Measurements from ENCODE around the gene MARVELD2. TPM values are rescaled to one million over a fixed set of nuclear protein-coding genes. Genes with fewer than 3 reads are reported as not detected.
"Not testable (repeated sequence)": the region's sequence is repeated elsewhere in the genome, so short reads cannot be mapped to it uniquely, and the experiment has no call there.

MARVELD2 gene, protein sequence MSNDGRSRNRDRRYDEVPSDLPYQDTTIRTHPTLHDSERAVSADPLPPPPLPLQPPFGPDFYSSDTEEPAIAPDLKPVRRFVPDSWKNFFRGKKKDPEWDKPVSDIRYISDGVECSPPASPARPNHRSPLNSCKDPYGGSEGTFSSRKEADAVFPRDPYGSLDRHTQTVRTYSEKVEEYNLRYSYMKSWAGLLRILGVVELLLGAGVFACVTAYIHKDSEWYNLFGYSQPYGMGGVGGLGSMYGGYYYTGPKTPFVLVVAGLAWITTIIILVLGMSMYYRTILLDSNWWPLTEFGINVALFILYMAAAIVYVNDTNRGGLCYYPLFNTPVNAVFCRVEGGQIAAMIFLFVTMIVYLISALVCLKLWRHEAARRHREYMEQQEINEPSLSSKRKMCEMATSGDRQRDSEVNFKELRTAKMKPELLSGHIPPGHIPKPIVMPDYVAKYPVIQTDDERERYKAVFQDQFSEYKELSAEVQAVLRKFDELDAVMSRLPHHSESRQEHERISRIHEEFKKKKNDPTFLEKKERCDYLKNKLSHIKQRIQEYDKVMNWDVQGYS
- 1.6 TPM for total RNA-seq (ENCODE audit: unreplicated experiment)
- long read RNA-seq, partial matches to known transcripts, result 0 of 1 reads
- long read RNA-seq, other reads (novel, unspliced or antisense), result 0 of 1 reads

DNA sequence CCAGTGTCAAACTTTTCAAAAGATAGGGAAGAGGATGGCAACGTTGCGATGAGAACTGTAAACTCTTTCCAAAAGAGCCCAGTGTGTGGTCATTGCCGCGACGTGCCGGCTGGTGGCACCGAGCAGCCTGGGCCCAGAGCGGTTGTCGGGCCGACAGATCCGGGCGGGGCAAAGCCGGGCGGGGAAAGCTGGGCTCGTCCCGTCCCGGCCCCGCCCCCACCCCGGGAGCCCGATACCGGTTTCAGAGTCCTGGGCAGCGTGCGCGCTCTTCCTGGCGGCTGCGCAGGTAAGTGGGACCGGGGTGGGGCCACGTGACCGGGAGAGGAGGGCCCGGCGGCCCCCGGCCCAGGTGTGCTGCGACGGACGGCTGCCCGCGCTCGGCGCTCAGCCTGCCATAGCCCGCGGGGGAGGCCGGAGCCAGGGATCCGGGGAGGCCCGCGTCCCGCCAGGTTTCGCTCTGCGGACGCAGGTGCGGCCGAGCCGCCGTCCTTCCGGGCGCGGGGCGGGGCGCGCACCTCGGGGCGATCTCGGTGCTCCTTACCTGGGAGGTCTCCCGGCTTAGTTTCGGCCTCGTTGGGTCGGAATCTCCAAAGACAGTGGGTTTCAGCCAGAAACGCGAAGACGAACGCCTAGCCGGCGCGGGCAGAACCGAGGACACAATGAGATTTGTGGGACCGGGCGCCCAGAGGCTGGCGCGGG is at the start of gene MARVELD2:
Gene MARVELD2 (plus strand): TSS at position 232 of the 699 bp plus-strand sequence. CDS start 4,270 bp downstream, outside the sequence.
- Mint-ChIP-seq H3K4me1 (ENCODE audit: low read depth, unreplicated experiment) (peaks cover 3% of the 10 kb centered on the region), H3K27ac (ENCODE audit: unreplicated experiment) (no peak within 1 kb of the TSS), H3K4me3 (ENCODE audit: unreplicated experiment) (peak within 1 kb of the TSS; percentile 77), H3K36me3 (ENCODE audit: unreplicated experiment) (no peaks in the 10 kb centered on the region), H3K27me3 (ENCODE audit: unreplicated experiment) (peaks cover 8% of the 10 kb centered on the region), H3K9me3 (ENCODE audit: unreplicated experiment) (peaks cover 3% of the 10 kb centered on the region)
- TF ChIP-seq CTCF (IDR thresholded peaks at IDR 0.05; ENCODE audit: partially characterized antibody, unreplicated experiment), result no peak
- DNase-seq, result peak; percentile 57

- Mint-ChIP-seq H3K36me3 (ENCODE audit: unreplicated experiment) (peaks cover 3% of the 10 kb centered on the region), H3K4me3 (ENCODE audit: unreplicated experiment) (peak overlapping the region; percentile 97), H3K4me1 (ENCODE audit: low read depth, unreplicated experiment) (peaks cover 5% of the 10 kb centered on the region), H3K9me3 (ENCODE audit: unreplicated experiment) (peaks cover 5% of the 10 kb centered on the region), H3K27ac (ENCODE audit: unreplicated experiment) (peak overlapping the region; percentile 96), H3K27me3 (ENCODE audit: unreplicated experiment) (peaks cover 2% of the 10 kb centered on the region)
- DNase-seq, result no peak
- TF ChIP-seq CTCF (IDR thresholded peaks at IDR 0.05; ENCODE audit: partially characterized antibody, unreplicated experiment), result no peak
Observed at GRCh38 chr5:69367697-69368279, 47.1 kb upstream of the MARVELD2 start.

DNA sequence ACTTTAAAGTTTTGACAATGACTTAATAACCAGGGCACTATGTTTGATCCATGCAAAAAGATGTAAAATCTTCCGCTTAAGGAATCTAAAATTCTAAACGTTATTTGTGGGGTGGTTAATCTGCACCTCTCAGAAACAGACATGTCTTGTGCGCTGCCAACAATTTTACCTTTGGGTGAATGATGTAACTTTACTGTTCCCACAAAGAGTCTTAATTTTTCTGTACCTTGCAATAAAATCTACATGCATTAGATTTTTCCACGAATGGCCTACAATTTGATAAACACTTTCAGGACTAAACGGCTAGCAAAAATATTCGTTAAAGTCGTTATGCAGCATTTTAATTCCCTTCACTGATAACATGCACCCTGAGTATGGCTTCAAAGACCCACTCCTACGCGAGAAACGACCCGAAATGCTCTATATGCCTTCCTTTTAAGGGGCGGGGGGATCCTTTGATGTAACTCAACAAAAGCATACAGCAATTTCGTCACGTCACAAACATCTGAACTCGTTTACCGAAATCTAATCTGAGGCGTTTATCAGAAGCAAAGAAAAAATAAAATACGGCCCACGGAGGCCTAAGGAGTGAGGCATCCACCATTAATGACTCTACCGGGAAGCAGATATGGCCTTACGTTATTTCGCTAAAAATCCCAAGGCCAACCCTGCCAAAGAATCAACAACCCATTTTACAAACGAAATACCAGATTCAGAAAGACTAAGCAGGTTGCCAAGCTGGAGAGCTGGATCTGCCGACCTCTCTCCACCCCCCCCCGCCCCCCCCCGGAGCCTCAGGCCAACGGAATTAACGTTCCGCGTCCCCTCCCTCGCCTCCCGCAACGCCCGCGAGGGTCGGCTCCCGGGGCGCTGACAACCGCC is 46.2 kb upstream of the MARVELD2 start:
- peaks cover 5% of the 10 kb centered on the region for H3K9me3 Mint-ChIP-seq (ENCODE audit: unreplicated experiment)
- H3K4me1 Mint-ChIP-seq (ENCODE audit: low read depth, unreplicated experiment), result peaks cover 5% of the 10 kb centered on the region
- peak overlapping the region; percentile 96 for H3K27ac Mint-ChIP-seq (ENCODE audit: unreplicated experiment)
- H3K36me3 Mint-ChIP-seq (ENCODE audit: unreplicated experiment), result peaks cover 3% of the 10 kb centered on the region
- no peak for TF ChIP-seq CTCF (IDR thresholded peaks at IDR 0.05; ENCODE audit: partially characterized antibody, unreplicated experiment)
- peak overlapping the region; percentile 97 for H3K4me3 Mint-ChIP-seq (ENCODE audit: unreplicated experiment)
- peaks cover 2% of the 10 kb centered on the region for H3K27me3 Mint-ChIP-seq (ENCODE audit: unreplicated experiment)
- DNase-seq, result no peak

DNA sequence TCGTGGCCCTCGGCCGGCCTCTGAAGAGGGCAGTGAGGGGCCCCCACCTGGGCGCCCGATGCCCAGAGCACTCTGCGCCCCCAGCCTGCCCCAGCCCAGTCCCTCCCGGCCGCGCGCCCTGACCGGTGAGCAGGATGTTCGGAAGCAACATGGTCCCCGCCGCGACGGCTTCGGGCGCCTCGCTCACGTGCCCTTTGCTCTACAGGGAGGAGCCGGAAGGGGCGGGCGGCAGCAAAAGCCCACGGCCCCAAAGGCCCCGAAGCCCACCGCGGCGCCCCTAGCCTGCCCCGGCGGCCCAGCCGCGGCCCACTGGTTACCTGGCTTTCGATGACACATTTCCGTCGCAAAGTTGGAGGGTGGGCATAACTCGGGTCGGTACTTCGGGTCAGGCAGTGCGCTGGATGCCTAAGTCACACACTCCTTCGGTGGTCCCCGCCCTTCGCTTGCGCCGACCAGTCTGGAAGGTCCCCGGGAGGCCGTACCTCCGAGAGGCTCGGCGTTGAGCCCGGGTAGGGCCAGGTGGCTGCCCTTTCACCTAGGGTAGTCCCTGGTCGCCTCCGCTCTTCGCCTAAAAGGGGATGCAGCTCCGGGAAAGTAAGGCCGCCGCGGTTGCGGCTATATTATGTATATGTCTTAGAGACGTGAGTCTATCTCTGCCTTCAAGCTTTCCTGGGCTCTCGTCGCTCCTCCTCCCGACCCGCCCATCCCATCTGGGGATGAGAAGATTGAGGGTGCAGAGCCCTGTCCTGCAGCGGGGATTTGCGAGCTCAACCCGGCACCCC is 45.4 kb upstream of the MARVELD2 start, which contains the start of the genes AK6, RAD17 and TAF9:
Gene AK6 (minus strand): TSS at position 181 of the 782 bp plus-strand sequence. CDS start 30 bp downstream, at position 151.
Gene RAD17 (plus strand): TSS at position 479 of the 782 bp plus-strand sequence. CDS start 2,391 bp downstream, outside the sequence.
Gene TAF9 (minus strand): TSS at position 181 of the 782 bp plus-strand sequence. CDS start 3,783 bp downstream, outside the sequence.
- peaks cover 5% of the 10 kb centered on the region for H3K4me1 Mint-ChIP-seq (ENCODE audit: low read depth, unreplicated experiment)
- TF ChIP-seq CTCF (IDR thresholded peaks at IDR 0.05; ENCODE audit: partially characterized antibody, unreplicated experiment), result no peak
- peaks cover 5% of the 10 kb centered on the region for H3K9me3 Mint-ChIP-seq (ENCODE audit: unreplicated experiment)
- peak within 1 kb of the TSS; percentile 96 for H3K27ac Mint-ChIP-seq (ENCODE audit: unreplicated experiment)
- peaks cover 3% of the 10 kb centered on the region for H3K36me3 Mint-ChIP-seq (ENCODE audit: unreplicated experiment)
- peak within 1 kb of the TSS; percentile 97 for H3K4me3 Mint-ChIP-seq (ENCODE audit: unreplicated experiment)
- H3K27me3 Mint-ChIP-seq (ENCODE audit: unreplicated experiment), result peaks cover 2% of the 10 kb centered on the region
- peak; percentile 92 for DNase-seq

GRCh38 chr5:69370335-69370734 is 44.6 kb upstream of the MARVELD2 start:
- not testable (repeated sequence) for H3K36me3 Mint-ChIP-seq (ENCODE audit: unreplicated experiment); H3K27me3 Mint-ChIP-seq (ENCODE audit: unreplicated experiment); H3K9me3 Mint-ChIP-seq (ENCODE audit: unreplicated experiment); H3K4me1 Mint-ChIP-seq (ENCODE audit: low read depth, unreplicated experiment); DNase-seq
- Mint-ChIP-seq H3K27ac (ENCODE audit: unreplicated experiment) (peak overlapping the region; percentile 93), H3K4me3 (ENCODE audit: unreplicated experiment) (peak overlapping the region; percentile 95)

All from glutamatergic neuron (in vitro differentiated cells).